ENCODE data around the gene HSPG2. TPM values are rescaled to one million over a fixed set of nuclear protein-coding genes. Genes with fewer than 3 reads are reported as not detected.

The HSPG2 gene
- total RNA-seq, 4 donors from 2014 or later = 75.7 to 239 (median 96.8) TPM

DNA sequence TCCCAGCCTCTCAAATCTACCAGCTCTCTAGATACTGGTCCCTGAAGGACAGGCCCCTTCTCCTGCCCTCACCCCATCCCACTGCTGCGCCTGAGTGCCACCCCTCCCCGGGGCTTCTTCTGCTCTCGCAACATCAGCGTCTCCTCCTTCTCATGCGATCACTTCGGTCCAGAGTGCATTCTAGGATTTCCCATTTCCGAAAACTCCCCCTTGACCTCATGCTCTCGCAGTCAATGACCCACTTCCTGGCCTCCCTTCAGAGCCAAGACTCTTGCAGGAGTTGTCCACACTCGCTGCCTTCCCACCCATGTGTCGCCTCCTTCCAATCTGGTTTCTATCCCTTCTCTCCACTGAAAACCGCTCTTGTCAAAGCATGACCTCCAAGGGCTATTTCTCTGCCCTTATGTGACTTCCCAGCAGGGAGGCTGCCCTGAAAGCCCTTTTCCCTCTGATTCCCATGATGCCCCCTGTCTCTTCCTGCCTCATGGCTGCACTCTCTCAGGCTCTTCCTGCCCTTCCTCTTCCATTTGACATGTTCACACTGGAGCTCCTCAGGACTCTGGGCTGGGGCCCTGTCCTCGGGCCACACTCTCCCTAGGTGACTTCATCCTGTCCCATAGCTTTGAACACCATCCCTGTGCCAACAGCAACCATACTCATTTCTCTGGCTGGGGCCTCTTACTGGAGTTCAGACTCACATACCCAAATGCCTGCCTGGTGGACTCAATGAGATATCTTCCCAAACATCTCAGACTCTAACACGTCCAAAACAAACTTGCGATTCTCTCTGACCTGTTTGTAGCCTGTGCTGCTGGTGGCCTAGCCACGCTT is 79.1 kb downstream of the HSPG2 start:
- peaks cover 82 to 89% of the 10 kb centered on the region in 2 donors for H3K36me3 ChIP-seq

DNA sequence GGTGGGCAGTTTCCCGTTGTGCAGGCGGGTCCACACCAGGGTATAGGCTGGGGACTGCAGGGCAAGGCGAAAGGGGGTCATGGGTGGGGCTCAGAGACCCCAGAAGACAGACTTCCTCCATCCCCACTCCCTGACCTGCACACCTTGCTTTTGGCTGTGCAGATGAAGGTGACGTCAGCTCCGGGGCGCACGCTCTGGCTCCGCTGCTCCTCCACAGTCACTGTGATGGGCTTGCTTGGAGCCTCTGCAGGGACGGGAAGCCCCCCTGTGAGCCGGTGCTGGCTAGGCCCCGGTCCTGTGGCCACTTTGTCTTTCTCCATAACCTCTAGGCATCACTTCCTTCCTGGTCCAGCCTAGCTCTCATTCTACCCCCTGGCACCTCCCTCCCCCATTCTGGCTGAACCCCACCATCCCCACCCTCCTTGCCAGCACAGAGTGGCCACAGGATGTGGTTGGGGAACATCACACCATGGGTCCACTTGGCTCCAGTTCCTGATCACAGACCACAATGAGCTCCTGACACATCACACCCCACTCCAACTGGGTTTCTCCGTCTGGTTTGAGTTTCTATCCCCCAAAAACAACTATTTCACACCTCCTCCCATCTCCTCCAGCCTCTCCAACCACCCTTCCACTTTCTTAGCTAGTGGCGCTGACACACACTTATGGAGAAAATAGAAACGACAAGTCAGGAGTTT is 79.8 kb downstream of the HSPG2 start:
- Histone ChIP-seq H3K9me3 (no peaks in the 10 kb centered on the region), H3K27me3 (no peaks in the 10 kb centered on the region), H3K4me3 (replicated peaks in 1 of 3) (no peak overlapping the region), H3K36me3 (peaks cover 90 to 96% of the 10 kb centered on the region in 2 donors), H3K27ac (no peak overlapping the region), H3K4me1 (no peaks in the 10 kb centered on the region)
- no peak for TF ChIP-seq POLR2A (IDR thresholded peaks at IDR 0.05)
- TF ChIP-seq, protein P1, sequence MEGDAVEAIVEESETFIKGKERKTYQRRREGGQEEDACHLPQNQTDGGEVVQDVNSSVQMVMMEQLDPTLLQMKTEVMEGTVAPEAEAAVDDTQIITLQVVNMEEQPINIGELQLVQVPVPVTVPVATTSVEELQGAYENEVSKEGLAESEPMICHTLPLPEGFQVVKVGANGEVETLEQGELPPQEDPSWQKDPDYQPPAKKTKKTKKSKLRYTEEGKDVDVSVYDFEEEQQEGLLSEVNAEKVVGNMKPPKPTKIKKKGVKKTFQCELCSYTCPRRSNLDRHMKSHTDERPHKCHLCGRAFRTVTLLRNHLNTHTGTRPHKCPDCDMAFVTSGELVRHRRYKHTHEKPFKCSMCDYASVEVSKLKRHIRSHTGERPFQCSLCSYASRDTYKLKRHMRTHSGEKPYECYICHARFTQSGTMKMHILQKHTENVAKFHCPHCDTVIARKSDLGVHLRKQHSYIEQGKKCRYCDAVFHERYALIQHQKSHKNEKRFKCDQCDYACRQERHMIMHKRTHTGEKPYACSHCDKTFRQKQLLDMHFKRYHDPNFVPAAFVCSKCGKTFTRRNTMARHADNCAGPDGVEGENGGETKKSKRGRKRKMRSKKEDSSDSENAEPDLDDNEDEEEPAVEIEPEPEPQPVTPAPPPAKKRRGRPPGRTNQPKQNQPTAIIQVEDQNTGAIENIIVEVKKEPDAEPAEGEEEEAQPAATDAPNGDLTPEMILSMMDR (IDR thresholded peaks at IDR 0.05) = no peak
- intact Hi-C loops (cut with DNase I) = no loop called here
- WGBS, 2 donors = 87% methylated on average over 12 to 14 of the region's 14 CpGs
- no peak for DNase-seq

More for the DNA sequence above, 79.1 kb downstream of the HSPG2 start:
- H3K9me3 ChIP-seq = no peaks in the 10 kb centered on the region
- TF ChIP-seq POLR2A (IDR thresholded peaks at IDR 0.05) = no peak
- TF ChIP-seq, protein P1 (IDR thresholded peaks at IDR 0.05) = no peak
- no peaks in the 10 kb centered on the region for H3K27me3 ChIP-seq
- H3K27ac ChIP-seq = no peak overlapping the region
- no peak overlapping the region for H3K4me3 ChIP-seq (replicated peaks in 1 of 3)
- intact Hi-C loops (cut with DNase I) = no loop called here
- no peak for DNase-seq
- no peaks in the 10 kb centered on the region for H3K4me1 ChIP-seq
- WGBS, 2 donors = 78 to 86% methylated on average over 15 of the region's 15 CpGs

DNA sequence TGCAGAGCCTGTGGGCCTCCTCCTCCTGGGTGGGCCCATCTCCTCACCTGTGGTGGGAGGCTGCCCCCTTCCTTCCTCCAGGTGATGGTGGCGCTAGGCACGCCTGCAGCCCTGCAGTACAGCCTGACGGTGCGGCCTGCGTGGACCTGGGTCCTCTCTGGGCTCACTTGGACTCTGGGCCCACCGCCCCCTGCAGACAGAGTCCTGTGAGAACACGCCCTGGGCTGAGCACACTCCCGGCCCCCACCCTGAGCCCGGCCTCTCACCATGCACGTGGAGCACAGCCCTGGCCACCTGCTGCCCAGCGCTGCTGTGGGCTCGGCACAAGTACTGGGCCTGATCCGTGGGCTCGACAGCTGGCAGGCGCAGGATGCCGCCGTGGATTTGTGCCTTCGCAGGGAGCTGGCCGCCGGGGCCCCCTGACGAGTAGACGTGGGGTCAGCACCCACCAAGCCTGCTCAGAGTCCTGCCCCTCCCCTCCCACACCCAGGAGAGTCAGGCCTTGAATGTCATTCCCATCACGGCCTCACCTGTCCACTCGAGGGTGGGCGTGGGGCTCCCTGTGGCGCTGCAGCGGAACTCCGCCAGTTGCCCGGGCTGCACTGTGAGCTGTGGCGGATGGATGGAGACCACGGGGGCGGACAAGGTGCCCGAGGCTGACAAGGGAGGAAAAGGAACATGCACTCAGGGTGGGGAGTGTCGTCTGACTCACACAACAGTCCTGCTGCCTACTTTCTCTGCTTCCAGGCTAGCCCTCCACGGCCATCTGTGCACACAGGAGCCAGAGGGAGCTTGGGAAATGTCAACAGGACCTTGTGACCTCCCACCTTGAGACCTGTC is 81.6 kb downstream of the HSPG2 start:
- Histone ChIP-seq H3K27me3 (no peaks in the 10 kb centered on the region), H3K36me3 (peaks cover 90 to 94% of the 10 kb centered on the region in 2 donors), H3K27ac (no peak overlapping the region), H3K9me3 (no peaks in the 10 kb centered on the region), H3K4me1 (no peaks in the 10 kb centered on the region), H3K4me3 (replicated peaks in 1 of 3) (no peak overlapping the region)
- intact Hi-C loops (cut with DNase I) = no loop called here
- no peak for TF ChIP-seq POLR2A (IDR thresholded peaks at IDR 0.05)
- TF ChIP-seq, protein P1 (IDR thresholded peaks at IDR 0.05) = no peak
- no peak for DNase-seq
- WGBS, 2 donors = 86 to 94% methylated on average over 3 to 13 of the region's 35 CpGs

DNA sequence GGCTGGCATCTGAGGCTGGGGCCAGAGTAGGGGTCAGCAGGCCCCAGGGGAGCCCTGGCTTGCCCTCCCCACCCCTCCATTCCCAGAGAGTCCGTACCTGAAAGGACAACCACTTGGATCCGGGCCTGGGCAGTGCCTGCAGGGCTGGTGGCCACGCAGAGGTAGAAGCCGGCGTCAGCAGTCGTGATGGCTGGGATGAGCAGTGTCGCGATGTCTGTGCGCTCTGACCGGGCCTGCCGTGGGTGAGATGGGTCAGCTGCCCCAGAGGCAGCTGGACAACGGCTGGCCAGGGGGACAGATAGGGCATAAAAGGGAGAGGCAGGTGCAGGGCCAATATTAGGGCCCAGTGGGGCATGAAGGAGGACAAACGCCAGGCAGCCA is 82.4 kb downstream of the HSPG2 start:
- intact Hi-C loops (cut with DNase I) = no loop called here
- peaks cover 89 to 93% of the 10 kb centered on the region in 2 donors for H3K36me3 ChIP-seq
- 95 to 96% methylated on average over 11 to 13 of the region's 13 CpGs for whole genome bisulfite sequencing, 2 donors
- TF ChIP-seq, protein P1 (IDR thresholded peaks at IDR 0.05) = no peak
- no peak for TF ChIP-seq POLR2A (IDR thresholded peaks at IDR 0.05)
- DNase-seq = no peak
- no peak overlapping the region for H3K27ac ChIP-seq
- no peak overlapping the region for H3K4me3 ChIP-seq (replicated peaks in 1 of 3)
- H3K27me3 ChIP-seq = no peaks in the 10 kb centered on the region
- H3K9me3 ChIP-seq = no peaks in the 10 kb centered on the region
- H3K4me1 ChIP-seq = no peaks in the 10 kb centered on the region

Data from thyroid gland (tissue), 4 donors.